H1 (cell line): ENCODE results near the gene CCDC174. TPM values are rescaled to one million over a fixed set of nuclear protein-coding genes. Genes with fewer than 3 reads are reported as not detected.

Experiments used
- SUZ12 ChIP-seq: fragments of 200-600 bp; sonication (generic); IDR thresholded peaks from 2 replicates; pipeline ENCODE4 v1.6.1; 2012; ENCODE audit warnings: mild to moderate bottlenecking, inconsistent platforms, low read length, moderate library complexity, mixed read lengths
- polyA plus RNA-seq, 7 experiments: library from polyadenylated mRNA; depleted of rRNA in 3 of 7; stranded (reverse) in 5 of 7; unstranded in 2 of 7; fragments of >200 nt in 5 of 7; fragments of 200-250 nt in 2 of 7; gene quantifications; 1 replicate in 5 of 7; 2 replicates in 1 of 7; 4 replicates in 1 of 7; pipeline versions ENCODE4 v1.2.1 to v1.2.3, GENCODE V29; 2011 to 2013; ENCODE audit warnings: missing spikeins in 2 of 7, mixed read lengths in 2 of 7
- total RNA-seq: library from RNA; stranded (reverse); fragmentation: NEBNext Ultra II Directional; extraction: Animal tissue kit (Norgen Biotek cat#: 25700); gene quantifications from 2 replicates; pipeline ENCODE4 v1.2.1, GENCODE V29; 2021

The CCDC174 gene
- total and polyA plus RNA-seq, 2 of the 8 experiments (the other 6 are each of a cell fraction or from before 2014, with no cell fraction given) = 3.5 to 11.9 TPM

- TF ChIP-seq SUZ12 = no peak
Measured at GRCh38 chr3:14631101-14631497, 20.5 kb upstream of the CCDC174 start (continued).
